IPS-NIHi7 (cell line): ENCODE results near the gene SYT2.

Source experiments
- DNase-seq: peaks from one replicate; pipeline ENCODE4 v3.0.0; 2012; ENCODE audit warnings: mixed read lengths; ENCODE audit errors: extremely low spot score

Gene SYT2

DNA sequence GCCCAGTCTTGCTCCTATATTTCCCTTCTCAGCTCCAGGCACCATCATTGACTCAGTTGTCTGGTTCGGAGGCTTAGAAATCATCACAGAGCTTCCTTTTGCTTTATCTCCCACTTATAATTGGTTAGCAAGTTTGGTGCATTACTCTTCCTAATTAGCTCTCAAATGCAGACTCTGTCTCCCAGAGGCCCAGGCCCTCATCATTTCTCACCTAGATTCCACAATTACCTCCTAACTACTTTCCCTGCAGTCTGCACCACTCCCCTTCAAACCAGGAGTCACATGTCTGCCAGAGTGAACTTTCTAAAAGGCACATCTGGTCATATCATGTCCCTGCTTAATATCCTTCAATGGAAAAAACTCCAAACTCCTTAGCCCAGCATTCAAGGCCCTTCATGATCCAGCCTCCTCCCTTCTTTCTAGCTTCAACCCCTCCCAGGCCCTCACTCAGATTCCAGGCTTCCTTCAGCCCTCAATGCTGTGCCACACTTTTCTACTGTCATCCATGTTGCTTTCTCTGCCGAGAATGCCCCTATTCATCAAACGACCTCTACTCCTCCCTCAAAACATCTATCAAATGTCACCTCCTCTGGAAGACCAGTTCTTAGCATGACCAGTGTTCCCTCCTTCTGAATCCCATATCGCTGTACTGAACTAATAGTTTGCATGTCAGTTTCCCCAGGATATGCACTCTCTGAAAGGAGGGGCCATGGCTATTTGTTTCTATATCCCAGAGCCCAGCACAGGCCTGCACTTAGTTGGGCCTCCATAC is 30.7 kb downstream of the SYT2 start:
- no peak for DNase-seq

DNA sequence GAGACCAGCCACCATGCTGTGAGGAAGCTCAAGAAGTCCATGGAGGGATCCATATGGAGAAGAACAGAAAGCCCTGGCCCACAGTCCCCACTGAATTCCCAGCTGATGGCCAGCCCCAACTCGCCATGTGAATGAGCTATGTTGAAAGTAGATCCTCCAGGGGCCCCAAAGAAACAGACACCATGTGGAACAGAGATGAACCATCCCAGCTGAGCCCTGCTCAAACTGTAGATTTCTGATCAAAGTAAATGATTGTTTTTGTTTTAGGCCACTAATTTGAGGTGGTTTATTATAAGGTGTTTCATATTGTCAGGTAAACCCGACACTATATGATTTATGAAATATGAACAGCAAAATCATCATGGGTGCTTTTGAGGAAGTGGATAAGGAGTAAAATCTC is 32.8 kb downstream of the SYT2 start:
- no peak for DNase-seq

DNA sequence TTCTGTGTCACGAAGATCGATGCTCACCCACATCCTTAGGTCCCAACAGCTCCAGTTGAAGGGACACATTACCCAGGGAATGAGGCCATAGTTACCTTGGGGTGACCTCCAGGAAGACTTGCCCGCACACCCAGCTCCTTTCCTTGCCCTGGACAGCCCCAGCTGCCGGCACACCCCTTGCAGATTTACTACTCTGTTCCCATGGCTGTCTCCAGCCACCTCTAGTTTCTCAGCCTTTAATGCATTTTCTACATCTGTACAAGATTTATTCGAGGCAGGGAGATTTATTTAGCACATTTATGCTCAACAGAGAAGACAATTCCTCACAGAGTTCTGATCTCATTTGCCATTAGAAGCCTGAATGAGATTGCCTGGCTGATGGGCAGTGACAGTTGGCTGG is 36.7 kb downstream of the SYT2 start:
- DNase-seq, result no peak

DNA sequence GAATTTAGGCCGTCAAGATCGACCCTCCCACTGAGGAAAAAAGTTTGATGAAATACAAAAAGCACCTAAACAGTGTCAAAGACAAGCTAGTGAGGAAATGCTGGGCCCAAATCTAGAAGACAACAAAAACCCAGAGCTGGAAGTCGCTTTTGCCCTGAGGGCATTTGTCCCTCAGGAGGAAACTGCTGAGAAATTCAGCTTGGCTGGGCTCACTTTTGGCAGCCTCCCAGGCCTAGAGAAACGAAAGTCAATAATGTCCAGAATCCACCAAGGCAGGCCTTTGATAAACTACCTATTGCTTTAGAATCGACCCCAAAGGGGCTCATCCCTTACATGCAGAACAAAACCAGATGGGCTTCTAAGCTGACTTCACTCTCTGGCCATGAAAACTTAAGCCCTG is 38.9 kb downstream of the SYT2 start:
- DNase-seq, result no peak

DNA sequence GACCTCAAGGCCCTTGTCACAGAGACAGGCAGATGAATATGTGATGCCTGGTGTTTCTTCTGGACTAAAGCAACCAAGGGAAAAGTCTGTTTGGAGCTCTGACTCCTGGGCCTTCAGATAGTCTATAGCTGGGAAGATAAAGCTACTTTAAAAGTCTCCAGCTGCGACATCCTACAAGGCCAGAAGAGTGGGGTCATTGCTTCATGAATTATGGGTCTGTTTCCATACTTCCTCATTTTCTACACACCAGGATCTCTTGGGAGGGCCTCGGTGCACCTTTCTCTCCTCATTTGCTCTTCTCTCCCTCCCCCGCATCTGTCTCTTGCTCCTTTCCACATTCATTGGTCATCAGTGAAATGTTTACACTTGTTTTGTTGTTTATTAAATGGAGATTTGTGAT is 44.8 kb downstream of the SYT2 start:
- no peak for DNase-seq

DNA sequence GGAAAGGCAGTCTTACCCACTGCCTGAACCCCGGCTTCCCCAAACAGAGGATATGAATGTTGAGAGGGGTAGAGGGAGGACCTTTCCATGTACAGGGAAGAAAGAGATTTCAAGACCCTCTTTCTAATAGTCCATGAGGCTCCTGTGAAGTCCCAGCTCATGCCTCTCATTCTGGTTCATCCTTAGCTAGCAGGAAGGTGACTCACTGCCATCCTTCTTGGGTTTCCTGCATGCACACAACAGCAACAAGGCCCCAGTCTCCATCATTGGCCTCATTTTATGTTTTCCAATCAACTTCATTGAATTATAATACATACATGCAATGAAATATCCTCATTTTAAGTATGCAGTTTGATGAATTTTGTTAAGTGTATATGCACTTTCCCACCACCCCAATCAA is 46.2 kb downstream of the SYT2 start:
- no peak for DNase-seq

GRCh38 chr1:202663131-202663530 is 47.1 kb downstream of the SYT2 start:
- no peak for DNase-seq

GRCh38 chr1:202662081-202662480 is 48.2 kb downstream of the SYT2 start:
- DNase-seq, result no peak

- no peak for DNase-seq
These were observed 49.0 kb downstream of the SYT2 start for GRCh38 chr1:202661136-202661845.

DNA sequence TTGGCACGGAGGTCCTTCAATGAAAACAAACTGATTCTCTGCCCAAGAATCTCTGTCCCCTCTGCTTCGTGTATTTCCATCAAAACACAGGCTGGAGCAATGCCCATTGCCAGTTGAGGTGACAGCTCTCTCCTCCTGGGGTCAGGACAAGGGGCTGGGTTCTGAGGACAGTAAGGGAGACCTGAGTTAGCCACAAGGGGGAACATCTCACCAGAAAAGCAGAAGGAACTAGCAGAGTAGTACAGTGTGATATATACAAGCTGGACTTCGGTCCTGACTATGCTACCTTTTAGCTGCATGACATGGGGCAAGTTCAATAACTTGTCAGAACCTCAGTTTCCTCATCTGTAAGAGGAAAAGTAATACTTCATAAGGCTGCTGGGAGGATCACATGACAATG is 50.3 kb downstream of the SYT2 start:
- no peak for DNase-seq

- DNase-seq, result no peak
These were observed 50.7 kb downstream of the SYT2 start for GRCh38 chr1:202659541-202659940.

DNA sequence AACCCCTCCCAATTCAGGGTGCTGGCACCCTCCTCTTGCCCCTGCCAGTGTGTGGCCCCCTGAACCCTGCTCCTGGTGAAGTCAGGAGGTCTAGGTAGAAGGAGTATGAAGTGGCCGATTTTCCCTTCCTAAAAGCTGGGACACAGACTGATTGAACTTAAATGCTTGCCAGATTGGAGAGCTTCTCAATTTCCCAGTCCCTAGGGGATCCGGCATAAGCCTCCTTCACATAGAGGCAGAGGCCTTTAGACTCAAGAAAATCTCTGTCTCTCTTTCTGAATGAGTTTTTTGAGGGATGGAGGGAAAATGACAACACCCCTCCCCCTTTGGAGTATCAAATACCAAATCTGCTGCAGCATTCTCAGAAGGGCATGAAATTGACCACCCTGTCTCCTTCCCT is 51.5 kb downstream of the SYT2 start:
- DNase-seq, result no peak

DNA sequence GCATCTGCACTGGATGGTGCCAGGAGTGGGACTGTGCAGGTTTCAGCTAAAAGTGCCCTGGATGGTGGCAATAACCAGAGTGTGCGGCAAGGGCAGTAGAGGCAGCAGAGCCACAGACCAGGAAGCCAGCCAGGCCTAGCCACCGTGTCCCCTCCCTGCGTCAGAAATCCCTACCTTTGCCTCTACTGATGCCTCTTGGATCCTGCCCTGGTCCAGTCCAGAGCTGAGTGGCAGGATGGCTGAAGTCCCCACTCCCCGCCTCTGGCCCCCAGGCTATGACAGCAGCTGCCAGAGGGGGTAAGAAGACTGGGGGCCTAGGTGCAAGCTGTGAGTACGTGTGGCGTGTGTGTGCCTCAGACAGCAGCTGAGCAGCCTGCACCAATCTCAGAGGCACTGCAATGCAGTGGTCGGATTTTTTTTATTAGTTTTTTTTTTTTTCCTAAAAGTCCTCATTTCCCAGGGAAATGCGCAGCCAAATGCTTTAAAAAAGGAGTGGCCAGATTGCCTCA is 51.9 kb downstream of the SYT2 start:
- no peak for DNase-seq

GRCh38 chr1:202656951-202657646 is 53.2 kb downstream of the SYT2 start:
- DNase-seq, result peak; percentile 94

- DNase-seq, result peak; percentile 63
These were observed 54.2 kb downstream of the SYT2 start for GRCh38 chr1:202656057-202656456.

GRCh38 chr1:202654079-202654478 is 56.2 kb downstream of the SYT2 start:
- DNase-seq, result no peak

- no peak for DNase-seq
These were observed 60.5 kb downstream of the SYT2 start for GRCh38 chr1:202649553-202650392.

DNA sequence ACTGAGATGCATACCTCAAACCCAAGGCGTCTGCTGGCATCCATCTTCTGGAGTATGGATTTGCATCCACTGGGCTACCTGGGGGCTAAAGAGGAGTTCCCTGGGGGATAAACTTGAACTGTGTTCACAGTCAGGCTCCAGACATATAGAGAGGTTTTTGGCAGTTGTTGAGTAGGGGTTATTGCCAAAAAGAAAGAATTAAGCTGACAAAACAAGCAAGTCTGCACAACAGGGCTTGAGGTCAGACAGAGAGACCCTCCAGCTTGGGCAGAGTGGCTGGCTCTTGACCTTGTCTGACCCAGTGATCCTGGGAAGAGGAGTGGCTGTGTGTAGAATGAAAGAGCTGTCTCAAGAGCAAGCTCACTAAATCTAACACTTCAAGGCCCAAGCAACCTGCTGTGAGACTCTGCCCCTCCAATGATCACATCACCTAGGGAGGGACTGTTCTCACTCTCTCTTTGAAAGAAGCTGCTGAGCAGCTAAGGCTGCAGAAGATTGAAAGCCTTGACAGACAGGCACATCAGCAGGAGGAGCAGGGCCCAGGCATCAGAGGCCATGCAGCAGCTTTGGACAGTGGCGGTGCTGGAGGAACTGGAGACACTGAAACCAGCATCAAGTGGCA is 61.5 kb downstream of the SYT2 start:
- DNase-seq, result no peak

GRCh38 chr1:202645097-202645476 is 65.2 kb downstream of the SYT2 start:
- DNase-seq, result no peak

DNA sequence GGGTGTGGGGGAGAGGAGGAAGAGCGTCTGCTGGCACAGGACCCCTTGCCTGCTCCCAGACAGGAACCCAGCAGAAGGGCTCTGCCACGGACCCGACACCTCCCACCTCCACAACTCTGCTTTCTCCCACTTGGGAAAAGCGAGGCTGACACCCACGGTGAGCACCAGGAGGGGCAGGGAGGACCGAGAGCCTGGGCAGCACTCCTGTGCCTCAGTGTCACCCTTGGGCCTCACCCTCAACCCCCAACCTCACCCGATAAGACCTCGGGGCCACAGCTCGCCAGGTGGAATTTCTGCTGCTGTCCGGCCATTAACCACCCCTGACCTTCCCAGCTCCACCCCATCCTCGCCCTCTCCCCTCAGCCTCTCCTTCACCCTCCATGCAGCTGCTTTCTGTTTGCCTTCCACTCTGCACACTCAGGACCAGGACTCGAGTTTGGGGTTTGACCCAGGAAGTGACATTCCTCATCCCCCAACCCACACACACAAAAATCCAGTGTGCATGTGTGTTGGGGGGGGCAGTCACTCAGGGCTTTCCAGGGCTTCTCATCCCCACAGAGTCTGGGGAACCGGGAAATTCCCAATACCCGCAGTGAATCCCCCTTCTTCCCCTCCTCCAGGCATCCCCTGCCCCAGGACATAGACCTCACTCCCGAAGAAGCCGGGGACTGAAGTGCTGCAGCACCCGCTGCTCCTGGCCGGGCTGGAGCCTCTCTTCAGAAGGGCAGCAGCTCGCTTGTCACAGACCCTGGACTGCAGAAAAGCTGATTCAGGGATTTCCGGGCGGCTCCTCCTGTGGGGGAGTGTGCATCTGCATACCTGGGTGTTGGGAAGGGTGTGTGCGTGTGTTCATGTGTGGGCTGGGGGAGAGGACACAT is 65.8 kb downstream of the SYT2 start:
- DNase-seq, result no peak
